CD4-positive, alpha-beta T cell treated with Interleukin-17A for 1 hour (primary cell): Measurements from ENCODE around the gene HOXA5.

Experiments used
- DNase-seq: peaks from one replicate; pipeline ENCODE4 v3.0.0-alpha.2; 2020

HOXA5 gene

GRCh38 chr7:27158436-27159265 is 15.2 kb upstream of the HOXA5 start:
- DNase-seq = no peak

GRCh38 chr7:27157702-27158431 is 14.4 kb upstream of the HOXA5 start:
- no peak for DNase-seq

GRCh38 chr7:27156916-27157701 is 13.6 kb upstream of the HOXA5 start:
- no peak for DNase-seq

GRCh38 chr7:27156508-27156898 is 13.0 kb upstream of the HOXA5 start, which contains the start of gene HOXA7:
Gene HOXA7, minus strand, starts transcription at chr7:27156675. Its CDS starts 130 bp downstream, at chr7:27156545.
- DNase-seq = no peak

- DNase-seq = no peak
Observed at GRCh38 chr7:27155816-27156507, 12.5 kb upstream of the HOXA5 start.

GRCh38 chr7:27154901-27155815 is 11.7 kb upstream of the HOXA5 start:
- DNase-seq = peak; percentile 29

- DNase-seq = no peak
Observed at GRCh38 chr7:27154369-27154768, 10.9 kb upstream of the HOXA5 start.

- DNase-seq = no peak
Observed at GRCh38 chr7:27153526-27153925, 10.0 kb upstream of the HOXA5 start.

GRCh38 chr7:27152816-27153442 is 9.4 kb upstream of the HOXA5 start:
- DNase-seq = no peak

GRCh38 chr7:27151931-27152815 is 8.7 kb upstream of the HOXA5 start, which contains the start of gene HOXA3:
Gene HOXA3, minus strand, starts transcription at chr7:27152583. Its CDS starts 41,943 bp downstream, at chr7:27110640.
- DNase-seq = no peak

GRCh38 chr7:27151341-27151930 is 8.0 kb upstream of the HOXA5 start:
- no peak for DNase-seq

GRCh38 chr7:27150568-27151340 is 7.3 kb upstream of the HOXA5 start:
- peak; percentile 63 for DNase-seq

- no peak for DNase-seq
Observed at GRCh38 chr7:27149842-27150567, 6.5 kb upstream of the HOXA5 start.

GRCh38 chr7:27148756-27149641 is 5.5 kb upstream of the HOXA5 start:
- DNase-seq = no peak

GRCh38 chr7:27148031-27148755 is 4.7 kb upstream of the HOXA5 start:
- no peak for DNase-seq
